AG04449 (cell line): ENCODE results near the gene S100A9.

Source experiments
- CTCF ChIA-PET: fragments of 350-600 bp; formaldehyde crosslinking; extraction: SDS; loops from one replicate; lab custom pipeline; 2021; ENCODE audit warnings: antibody characterized with exemption; lab: Yijun Ruan, JAX
- POLR2A ChIA-PET: fragments of 400-600, 350-600 bp; formaldehyde crosslinking; extraction: SDS; loops from one replicate; lab custom pipeline; 2020; ENCODE audit warnings: antibody characterized with exemption, inconsistent platforms; lab: Yijun Ruan, JAX
- DNase-seq: peaks from one replicate; pipeline ENCODE4 v3.0.0-alpha.2; 2010; ENCODE audit warnings: low read depth, low spot score
- H3K4me3 ChIP-seq: 2 replicates; pipeline ENCODE4 v1.5.1; 2011; ENCODE audit warnings: low read depth, mild to moderate bottlenecking, control low read depth, low read length
- CTCF ChIP-seq: IDR thresholded peaks from one replicate; pipeline ENCODE4 v1.5.1; 2011; ENCODE audit warnings: mild to moderate bottlenecking, moderate library complexity, low read length, control low read depth, inconsistent platforms; ENCODE audit not compliant: insufficient read depth; ENCODE audit errors: missing control alignments

S100A9 gene

GRCh38 chr1:153389973-153390879 is 32.6 kb downstream of the S100A9 start:
- TF ChIP-seq CTCF, result no peak
- no peak overlapping the region for H3K4me3 ChIP-seq
- ChIA-PET POLR2A (no interaction called here), CTCF (interaction anchor here (1.0 kb wide), 1 partner anchor 104 kb away, joined by 3 read pairs; no protein-coding TSS in a partner anchor)
- DNase-seq, result no peak

- no peak for DNase-seq
- ChIA-PET POLR2A (no interaction called here), CTCF (interaction anchor here (1.0 kb wide), 1 partner anchor 103 kb away, joined by 3 read pairs; no protein-coding TSS in a partner anchor)
- no peak for TF ChIP-seq CTCF
- H3K4me3 ChIP-seq, result no peak within 1 kb of the TSS
Observed at GRCh38 chr1:153390938-153391710, 33.5 kb downstream of the S100A9 start, which contains the start of gene S100A8. S100A8 (minus strand) TSS chr1:153391073; CDS start chr1:153390535, 538 bp downstream.

- no peak for TF ChIP-seq CTCF
- no peak overlapping the region for H3K4me3 ChIP-seq
- DNase-seq, result no peak
- POLR2A ChIA-PET, result no interaction called here
- CTCF ChIA-PET, result no interaction called here
Observed at GRCh38 chr1:153392258-153392657, 34.6 kb downstream of the S100A9 start.

GRCh38 chr1:153392822-153393221 is 35.2 kb downstream of the S100A9 start:
- no peak for TF ChIP-seq CTCF
- POLR2A ChIA-PET, result no interaction called here
- CTCF ChIA-PET, result no interaction called here

GRCh38 chr1:153393926-153394325 is 36.3 kb downstream of the S100A9 start:
- TF ChIP-seq CTCF, result no peak
- no peak overlapping the region for H3K4me3 ChIP-seq
- CTCF ChIA-PET, result no interaction called here
- DNase-seq, result no peak
- POLR2A ChIA-PET, result no interaction called here

More at GRCh38 chr1:153392822-153393221, 35.2 kb downstream of the S100A9 start:
- no peak for DNase-seq
- H3K4me3 ChIP-seq, result no peak overlapping the region

GRCh38 chr1:153394391-153394790 is 36.7 kb downstream of the S100A9 start:
- no peak for TF ChIP-seq CTCF
- no peak for DNase-seq
- ChIA-PET CTCF (no interaction called here), POLR2A (no interaction called here)
- H3K4me3 ChIP-seq, result no peak overlapping the region
